HepG2 (cell line): ENCODE measurements around the gene SLC51B. TPM values are rescaled to one million over a fixed set of nuclear protein-coding genes. Genes with fewer than 3 reads are reported as not detected.

Experiments used
- CEBPB ChIP-seq: IDR thresholded peaks from 2 replicates; pipeline ENCODE4 v1.6.1; 2011; ENCODE audit warnings: low read depth, low read length, improper control_type of control experiment, borderline replicate concordance
- CHCHD3 ChIP-seq: sonication (generic); formaldehyde crosslinking; IDR thresholded peaks from 2 replicates; pipeline ENCODE4 v1.8.0; 2022; ENCODE audit warnings: mild to moderate bottlenecking, missing genetic modification reagents, moderate library complexity
- ELF1 ChIP-seq: sonication (generic); formaldehyde crosslinking; IDR thresholded peaks from 2 replicates; pipeline ENCODE4 v1.4.0; 2020; ENCODE audit warnings: missing genetic modification reagents
- FOXA3 ChIP-seq: IDR thresholded peaks from 2 replicates; pipeline ENCODE4 v1.6.1; 2016; ENCODE audit warnings: missing genetic modification reagents, missing compliant biosample characterization
- HDAC6 ChIP-seq: fragments of 200-600 bp; sonication (generic); IDR thresholded peaks from 2 replicates; pipeline ENCODE4 v1.7.0; 2017; ENCODE audit warnings: mild to moderate bottlenecking, antibody characterized with exemption, low read length, low read depth
- IKZF4 ChIP-seq: sonication (generic); formaldehyde crosslinking; IDR thresholded peaks from 2 replicates; pipeline ENCODE4 v1.5.1; 2020; ENCODE audit warnings: borderline replicate concordance, mild to moderate bottlenecking, low read depth, missing genetic modification reagents; ENCODE audit errors: not compliant biosample characterization
- JUND ChIP-seq: sonication (generic); formaldehyde crosslinking; IDR thresholded peaks from 2 replicates; pipeline ENCODE4 v1.8.0; 2022; ENCODE audit warnings: mild to moderate bottlenecking, missing genetic modification reagents
- KLF15 ChIP-seq: sonication (generic); formaldehyde crosslinking; IDR thresholded peaks from 2 replicates; pipeline ENCODE4 v1.8.1; 2023; ENCODE audit warnings: borderline replicate concordance, mild to moderate bottlenecking, inconsistent platforms, missing genetic modification reagents, mixed read lengths
- KLF6 ChIP-seq: IDR thresholded peaks from 2 replicates; pipeline ENCODE4 v1.8.0; 2016; ENCODE audit warnings: missing biosample characterization, missing genetic modification reagents
- MAFG ChIP-seq: sonication (generic); formaldehyde crosslinking; IDR thresholded peaks from 2 replicates; pipeline ENCODE4 v1.5.1; 2020; ENCODE audit warnings: mild to moderate bottlenecking, missing genetic modification reagents
- NCOA1 ChIP-seq: sonication (generic); formaldehyde crosslinking; IDR thresholded peaks from 2 replicates; pipeline ENCODE4 v1.9.0; 2021; ENCODE audit warnings: missing genetic modification reagents
- NCOA5 ChIP-seq: sonication (generic); formaldehyde crosslinking; IDR thresholded peaks from 2 replicates; pipeline ENCODE4 v1.4.0; 2020; ENCODE audit warnings: missing genetic modification reagents
- PTBP1 ChIP-seq: fragments of 200-400 bp; formaldehyde crosslinking; IDR thresholded peaks from 2 replicates; pipeline ENCODE4 v1.6.1; 2018; ENCODE audit warnings: low read length, low read depth; ENCODE audit not compliant: poor library complexity, severe bottlenecking
- SIN3B ChIP-seq: fragments of 150-350 bp; IDR thresholded peaks from 2 replicates; pipeline ENCODE4 v1.6.1; 2014; ENCODE audit warnings: low read length
- TOPORS ChIP-seq: sonication (generic); formaldehyde crosslinking; IDR thresholded peaks from 2 replicates; pipeline ENCODE4 v1.8.0; 2023; ENCODE audit warnings: mild to moderate bottlenecking, missing genetic modification reagents
- ZBTB7A ChIP-seq: sonication (generic); formaldehyde crosslinking; IDR thresholded peaks from 2 replicates; pipeline ENCODE4 v1.8.0; 2022; ENCODE audit warnings: mild to moderate bottlenecking, missing genetic modification reagents
- ZFP90 ChIP-seq: sonication (generic); formaldehyde crosslinking; IDR thresholded peaks from 2 replicates; pipeline ENCODE4 v1.8.0; 2022; ENCODE audit warnings: missing genetic modification reagents, mild to moderate bottlenecking, inconsistent platforms, borderline replicate concordance
- ZMAT3 ChIP-seq: sonication (generic); formaldehyde crosslinking; conservative IDR thresholded peaks from 2 replicates; pipeline ENCODE4 v1.7.0; 2021; ENCODE audit warnings: missing genetic modification reagents
- ZNF205 ChIP-seq: IDR thresholded peaks from 2 replicates; pipeline ENCODE4 v1.6.1; 2018; ENCODE audit warnings: missing biosample characterization, missing genetic modification reagents
- ZNF761 ChIP-seq: sonication (generic); formaldehyde crosslinking; conservative IDR thresholded peaks from 2 replicates; pipeline ENCODE4 v1.4.0; 2020; ENCODE audit warnings: mild to moderate bottlenecking, missing genetic modification reagents
- ZNF776 ChIP-seq: sonication (generic); formaldehyde crosslinking; IDR thresholded peaks from 2 replicates; pipeline ENCODE4 v1.4.0; 2020; ENCODE audit warnings: mild to moderate bottlenecking, missing genetic modification reagents
- ZNF850 ChIP-seq: sonication (generic); formaldehyde crosslinking; conservative IDR thresholded peaks from 2 replicates; pipeline ENCODE4 v1.9.0; 2021; ENCODE audit warnings: mild to moderate bottlenecking, missing genetic modification reagents
- ZNF879 ChIP-seq: sonication (generic); formaldehyde crosslinking; IDR thresholded peaks from 2 replicates; pipeline ENCODE4 v1.8.1; 2023; ENCODE audit warnings: missing genetic modification reagents
- ZSCAN22 ChIP-seq: sonication (generic); formaldehyde crosslinking; IDR thresholded peaks from 2 replicates; pipeline ENCODE4 v1.4.0; 2020; ENCODE audit warnings: mild to moderate bottlenecking, missing genetic modification reagents
- polyA plus RNA-seq, 8 experiments: library from polyadenylated mRNA; depleted of rRNA in 3 of 8; stranded (reverse) in 7 of 8; unstranded in 1 of 8; fragments of >200 nt; fragmentation: Illumina TruSeq in 4 of 8; extraction: Trizol in 4 of 8; gene quantifications; 2 replicates each; pipeline versions ENCODE4 v1.2.1 to v1.2.3, GENCODE V29; 2011 to 2016; ENCODE audit warnings: low read depth in 4 of 8, missing spikeins in 1 of 8, mixed read lengths in 1 of 8; ENCODE audit not compliant: insufficient read depth in 1 of 8
- total RNA-seq, 5 experiments: library from RNA; depleted of rRNA; stranded (reverse); fragments of >200 nt; fragmentation: Illumina TruSeq; extraction: Trizol; gene quantifications; 2 replicates each; pipeline ENCODE4 v1.2.3, GENCODE V29; 2016; ENCODE audit warnings: low read depth in 1 of 5
- TF ChIP-seq, protein P1 (sequence below): sonication (generic); formaldehyde crosslinking; IDR thresholded peaks from 2 replicates; pipeline ENCODE4 v1.4.0; 2020; ENCODE audit warnings: missing genetic modification reagents, borderline replicate concordance
- TF ChIP-seq, protein P2 (sequence below): sonication (generic); formaldehyde crosslinking; IDR thresholded peaks from 2 replicates; pipeline ENCODE4 v1.8.1; 2023; ENCODE audit warnings: mild to moderate bottlenecking, missing genetic modification reagents

Gene SLC51B
- total and polyA plus RNA-seq, 2 of the 13 experiments (the other 11 are each of a cell fraction or from before 2014, with no cell fraction given) = 14.9 to 17.1 TPM

DNA sequence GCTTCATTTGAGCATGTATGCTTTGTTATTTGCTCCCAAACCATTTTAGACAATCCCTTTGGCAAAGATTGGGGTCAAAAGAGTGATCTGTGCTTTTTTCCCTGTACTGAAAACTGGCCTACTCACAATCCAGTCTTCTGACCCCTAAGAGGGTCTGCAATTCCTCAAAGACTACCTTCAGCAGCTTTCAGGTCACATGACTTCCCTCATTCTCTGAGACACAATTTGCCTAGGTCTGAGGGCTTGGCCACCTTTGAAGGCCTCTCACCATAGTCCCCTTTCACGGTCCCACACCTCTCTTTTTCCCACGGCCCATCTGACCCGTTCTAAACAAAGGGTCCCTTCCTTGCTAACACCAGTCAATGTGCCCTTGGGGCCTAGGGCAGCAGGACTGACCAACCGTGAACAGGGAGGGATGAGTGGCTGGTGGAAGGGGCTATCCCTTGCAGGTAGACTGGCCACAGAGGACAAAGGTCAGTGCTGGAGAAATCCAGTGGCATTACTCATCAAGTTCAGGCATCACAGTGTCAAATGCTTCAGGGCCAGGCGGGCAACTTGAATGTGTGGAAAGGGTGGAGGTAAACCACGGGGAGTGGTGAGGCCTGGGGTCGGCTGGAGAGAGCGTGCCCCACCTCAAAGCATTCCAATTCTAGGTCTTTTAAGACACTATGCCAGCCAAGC is 11.8 kb downstream of the SLC51B start (continued):
- TF ChIP-seq, protein P1, sequence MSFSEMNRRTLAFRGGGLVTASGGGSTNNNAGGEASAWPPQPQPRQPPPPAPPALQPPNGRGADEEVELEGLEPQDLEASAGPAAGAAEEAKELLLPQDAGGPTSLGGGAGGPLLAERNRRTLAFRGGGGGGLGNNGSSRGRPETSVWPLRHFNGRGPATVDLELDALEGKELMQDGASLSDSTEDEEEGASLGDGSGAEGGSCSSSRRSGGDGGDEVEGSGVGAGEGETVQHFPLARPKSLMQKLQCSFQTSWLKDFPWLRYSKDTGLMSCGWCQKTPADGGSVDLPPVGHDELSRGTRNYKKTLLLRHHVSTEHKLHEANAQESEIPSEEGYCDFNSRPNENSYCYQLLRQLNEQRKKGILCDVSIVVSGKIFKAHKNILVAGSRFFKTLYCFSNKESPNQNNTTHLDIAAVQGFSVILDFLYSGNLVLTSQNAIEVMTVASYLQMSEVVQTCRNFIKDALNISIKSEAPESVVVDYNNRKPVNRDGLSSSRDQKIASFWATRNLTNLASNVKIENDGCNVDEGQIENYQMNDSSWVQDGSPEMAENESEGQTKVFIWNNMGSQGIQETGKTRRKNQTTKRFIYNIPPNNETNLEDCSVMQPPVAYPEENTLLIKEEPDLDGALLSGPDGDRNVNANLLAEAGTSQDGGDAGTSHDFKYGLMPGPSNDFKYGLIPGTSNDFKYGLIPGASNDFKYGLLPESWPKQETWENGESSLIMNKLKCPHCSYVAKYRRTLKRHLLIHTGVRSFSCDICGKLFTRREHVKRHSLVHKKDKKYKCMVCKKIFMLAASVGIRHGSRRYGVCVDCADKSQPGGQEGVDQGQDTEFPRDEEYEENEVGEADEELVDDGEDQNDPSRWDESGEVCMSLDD (CRISPR knock-in tag) = no peak
- TF ChIP-seq CHCHD3 (CRISPR knock-in tag) (no peak), IKZF4 (CRISPR knock-in tag) (no peak), SIN3B (peak; percentile 84), MAFG (no peak), ZNF205 (no peak), KLF6 (CRISPR knock-in tag) (no peak), ELF1 (CRISPR knock-in tag) (0 out of 2 replicates have a peak, but pooled peaks have one; percentile 26), ZSCAN22 (CRISPR knock-in tag) (no peak), ZMAT3 (CRISPR knock-in tag) (no peak), CEBPB (peak; percentile 33; the same call in 1 of the 2 replicates), PTBP1 (no peak), HDAC6 (no peak), FOXA3 (peak; percentile 72), KLF15 (no peak), ZNF879 (no peak), JUND (peak; percentile 97), NCOA1 (no peak), ZFP90 (no peak; the same call in 1 of the 2 replicates), NCOA5 (no peak), ZNF761 (CRISPR knock-in tag) (no peak), ZNF850 (CRISPR knock-in tag) (no peak), ZBTB7A (CRISPR knock-in tag) (peak; percentile 82), ZNF776 (CRISPR knock-in tag) (no peak), TOPORS (CRISPR knock-in tag) (no peak)
- TF ChIP-seq, protein P2, sequence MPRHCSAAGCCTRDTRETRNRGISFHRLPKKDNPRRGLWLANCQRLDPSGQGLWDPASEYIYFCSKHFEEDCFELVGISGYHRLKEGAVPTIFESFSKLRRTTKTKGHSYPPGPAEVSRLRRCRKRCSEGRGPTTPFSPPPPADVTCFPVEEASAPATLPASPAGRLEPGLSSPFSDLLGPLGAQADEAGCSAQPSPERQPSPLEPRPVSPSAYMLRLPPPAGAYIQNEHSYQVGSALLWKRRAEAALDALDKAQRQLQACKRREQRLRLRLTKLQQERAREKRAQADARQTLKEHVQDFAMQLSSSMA (CRISPR knock-in tag) = no peak
